Measurements from ENCODE around the gene HDAC9.
A peak's percentile ranks its signal among the peaks of the same experiment; 100 is the strongest.
"Not testable (repeated sequence)": the region's sequence is repeated elsewhere in the genome, so short reads cannot be mapped to it uniquely, and the experiment has no call there.

HDAC9 gene

GRCh38 chr7:18958627-18959026 is 463.1 kb downstream of the HDAC9 start:
- DNase-seq (ENCODE audit: low read depth, low spot score): peak; percentile 75
- in situ Hi-C loops (cut with HindIII; ENCODE audit: low sequenced_read_pairs): no loop called here
- TF ChIP-seq CTCF (IDR thresholded peaks at IDR 0.05; ENCODE audit: low read depth, low read length): no peak
- H3K4me3 ChIP-seq (ENCODE audit: low read depth, low read length): no peak overlapping the region

- in situ Hi-C loops (cut with HindIII; ENCODE audit: low sequenced_read_pairs): no loop called here
- no peak for DNase-seq (ENCODE audit: low read depth, low spot score)
- no peak overlapping the region for H3K4me3 ChIP-seq (ENCODE audit: low read depth, low read length)
- no peak for TF ChIP-seq CTCF (IDR thresholded peaks at IDR 0.05; ENCODE audit: low read depth, low read length)
Observed at GRCh38 chr7:18960725-18961124, 465.2 kb downstream of the HDAC9 start.

- in situ Hi-C loops (cut with HindIII; ENCODE audit: low sequenced_read_pairs): no loop called here
- peak; percentile 40 for DNase-seq (ENCODE audit: low read depth, low spot score)
- no peak for TF ChIP-seq CTCF (IDR thresholded peaks at IDR 0.05; ENCODE audit: low read depth, low read length)
- no peak overlapping the region for H3K4me3 ChIP-seq (ENCODE audit: low read depth, low read length)
Observed at GRCh38 chr7:18962031-18962430, 466.5 kb downstream of the HDAC9 start.

- in situ Hi-C loops (cut with HindIII; ENCODE audit: low sequenced_read_pairs): no loop called here
Observed at GRCh38 chr7:18965657-18966056, 470.1 kb downstream of the HDAC9 start.

GRCh38 chr7:18967755-18968154 is 472.2 kb downstream of the HDAC9 start:
- in situ Hi-C loops (cut with HindIII; ENCODE audit: low sequenced_read_pairs); DNase-seq (ENCODE audit: low read depth, low spot score); H3K4me3 ChIP-seq (ENCODE audit: low read depth, low read length): not testable (repeated sequence)

More at GRCh38 chr7:18965657-18966056, 470.1 kb downstream of the HDAC9 start:
- TF ChIP-seq CTCF (IDR thresholded peaks at IDR 0.05; ENCODE audit: low read depth, low read length): no peak
- no peak for DNase-seq (ENCODE audit: low read depth, low spot score)
- H3K4me3 ChIP-seq (ENCODE audit: low read depth, low read length): no peak overlapping the region

- in situ Hi-C loops (cut with HindIII; ENCODE audit: low sequenced_read_pairs): no loop called here
Observed at GRCh38 chr7:18971839-18972238, 476.3 kb downstream of the HDAC9 start.

GRCh38 chr7:18974803-18975202 is 479.3 kb downstream of the HDAC9 start:
- no peak for TF ChIP-seq CTCF (IDR thresholded peaks at IDR 0.05; ENCODE audit: low read depth, low read length)
- in situ Hi-C loops (cut with HindIII; ENCODE audit: low sequenced_read_pairs): no loop called here
- no peak overlapping the region for H3K4me3 ChIP-seq (ENCODE audit: low read depth, low read length)
- peak; percentile 57 for DNase-seq (ENCODE audit: low read depth, low spot score)

More at GRCh38 chr7:18971839-18972238, 476.3 kb downstream of the HDAC9 start:
- DNase-seq (ENCODE audit: low read depth, low spot score): no peak
- H3K4me3 ChIP-seq (ENCODE audit: low read depth, low read length): no peak overlapping the region
- no peak for TF ChIP-seq CTCF (IDR thresholded peaks at IDR 0.05; ENCODE audit: low read depth, low read length)

Measured in astrocyte of the spinal cord (primary cell).